ENCODE measurements around the gene CTAGE9. TPM values are rescaled to one million over a fixed set of nuclear protein-coding genes. Genes with fewer than 3 reads are reported as not detected.
"Not testable (repeated sequence)": the region's sequence is repeated elsewhere in the genome, so short reads cannot be mapped to it uniquely, and the experiment has no call there.

CTAGE9 gene, protein sequence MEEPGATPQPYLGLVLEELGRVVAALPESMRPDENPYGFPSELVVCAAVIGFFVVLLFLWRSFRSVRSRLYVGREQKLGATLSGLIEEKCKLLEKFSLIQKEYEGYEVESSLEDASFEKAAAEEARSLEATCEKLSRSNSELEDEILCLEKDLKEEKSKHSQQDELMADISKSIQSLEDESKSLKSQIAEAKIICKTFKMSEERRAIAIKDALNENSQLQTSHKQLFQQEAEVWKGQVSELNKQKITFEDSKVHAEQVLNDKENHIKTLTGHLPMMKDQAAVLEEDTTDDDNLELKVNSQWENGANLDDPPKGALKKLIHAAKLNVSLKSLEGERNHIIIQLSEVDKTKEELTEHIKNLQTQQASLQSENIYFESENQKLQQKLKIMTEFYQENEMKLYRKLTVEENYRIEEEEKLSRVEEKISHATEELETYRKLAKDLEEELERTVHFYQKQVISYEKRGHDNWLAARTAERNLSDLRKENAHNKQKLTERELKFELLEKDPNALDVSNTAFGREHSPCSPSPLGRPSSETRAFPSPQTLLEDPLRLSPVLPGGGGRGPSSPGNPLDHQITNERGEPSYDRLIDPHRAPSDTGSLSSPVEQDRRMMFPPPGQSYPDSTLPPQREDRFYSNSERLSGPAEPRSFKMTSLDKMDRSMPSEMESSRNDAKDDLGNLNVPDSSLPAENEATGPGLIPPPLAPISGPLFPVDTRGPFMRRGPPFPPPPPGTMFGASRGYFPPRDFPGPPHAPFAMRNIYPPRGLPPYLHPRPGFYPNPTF
- not detected for total RNA-seq (ENCODE audit: unreplicated experiment)
- long read RNA-seq = 0 reads

DNA sequence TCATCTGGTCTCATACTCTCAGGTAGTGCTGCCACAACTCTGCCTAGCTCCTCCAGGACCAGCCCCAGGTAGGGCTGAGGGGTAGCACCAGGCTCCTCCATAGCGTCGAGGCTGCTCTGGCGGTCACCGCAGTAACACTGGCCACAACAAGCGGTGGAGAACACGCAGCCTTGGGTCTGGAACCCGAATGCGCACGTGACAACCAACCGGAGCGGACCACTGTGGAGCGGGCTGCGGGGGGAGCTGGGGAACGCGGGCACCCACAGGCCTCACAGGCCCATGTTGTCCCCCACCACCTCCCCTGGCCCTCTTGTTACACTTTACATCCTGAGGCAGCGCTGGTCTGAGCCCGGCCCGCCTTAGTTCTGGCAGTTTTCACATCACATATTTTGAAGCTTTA, at the start of gene CTAGE9:
TSS of gene CTAGE9 (minus strand) at position 101 of the 400 bp plus-strand sequence. CDS start at position 101, 0 bp downstream.
- H3K36me3 Mint-ChIP-seq (ENCODE audit: unreplicated experiment); H3K4me1 Mint-ChIP-seq (ENCODE audit: low read depth, unreplicated experiment); H3K4me3 Mint-ChIP-seq (ENCODE audit: unreplicated experiment); DNase-seq; H3K27me3 Mint-ChIP-seq (ENCODE audit: unreplicated experiment); H3K9me3 Mint-ChIP-seq (ENCODE audit: unreplicated experiment); H3K27ac Mint-ChIP-seq (ENCODE audit: unreplicated experiment): not testable (repeated sequence)

DNA sequence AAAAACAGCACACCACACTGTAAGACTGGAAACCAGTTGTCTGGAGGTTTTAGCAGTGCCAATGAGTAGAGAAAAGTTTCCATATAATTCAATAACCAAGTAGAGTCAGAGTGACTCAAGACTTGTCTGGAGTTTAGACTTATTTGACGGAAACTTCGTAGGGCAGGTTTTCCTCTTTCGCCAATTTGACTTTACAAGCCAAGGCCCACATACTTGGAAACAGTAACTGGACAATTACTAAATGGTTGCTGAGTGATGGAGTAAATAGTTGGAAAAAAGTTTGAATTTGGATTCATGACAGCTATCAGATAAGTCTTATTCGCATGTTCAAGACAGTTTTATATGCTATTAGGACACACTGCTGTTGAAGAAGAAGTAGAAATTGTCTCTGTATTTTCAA, 48.1 kb upstream of the CTAGE9 start:
- Mint-ChIP-seq H3K36me3 (ENCODE audit: unreplicated experiment) (no peaks in the 10 kb centered on the region), H3K9me3 (ENCODE audit: unreplicated experiment) (no peaks in the 10 kb centered on the region), H3K27me3 (ENCODE audit: unreplicated experiment) (no peaks in the 10 kb centered on the region)

DNA sequence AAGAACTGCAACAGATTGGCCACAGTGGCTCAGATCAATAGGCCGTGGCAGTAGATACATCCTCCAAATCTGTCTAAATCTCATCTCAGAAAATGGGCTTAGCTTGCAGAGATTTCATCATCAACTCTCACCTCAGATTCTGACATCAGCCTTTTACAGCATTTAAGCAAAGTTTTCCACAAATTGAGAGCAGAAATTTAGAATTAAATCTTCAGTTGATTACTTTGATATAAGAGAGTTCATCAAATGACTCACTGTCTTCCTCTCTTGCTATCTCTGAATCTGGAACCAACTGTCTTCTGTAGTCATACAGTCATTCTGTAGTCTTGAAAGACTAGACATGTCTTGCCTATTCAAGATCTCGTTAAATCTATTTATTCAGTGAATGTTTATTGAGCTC, 45.2 kb upstream of the CTAGE9 start:
- Mint-ChIP-seq H3K4me3 (ENCODE audit: unreplicated experiment) (no peak overlapping the region), H3K4me1 (ENCODE audit: low read depth, unreplicated experiment) (no peaks in the 10 kb centered on the region), H3K27ac (ENCODE audit: unreplicated experiment) (no peak overlapping the region), H3K27me3 (ENCODE audit: unreplicated experiment) (no peaks in the 10 kb centered on the region), H3K9me3 (ENCODE audit: unreplicated experiment) (no peaks in the 10 kb centered on the region), H3K36me3 (ENCODE audit: unreplicated experiment) (no peaks in the 10 kb centered on the region)
- DNase-seq = no peak
- TF ChIP-seq, protein P1, sequence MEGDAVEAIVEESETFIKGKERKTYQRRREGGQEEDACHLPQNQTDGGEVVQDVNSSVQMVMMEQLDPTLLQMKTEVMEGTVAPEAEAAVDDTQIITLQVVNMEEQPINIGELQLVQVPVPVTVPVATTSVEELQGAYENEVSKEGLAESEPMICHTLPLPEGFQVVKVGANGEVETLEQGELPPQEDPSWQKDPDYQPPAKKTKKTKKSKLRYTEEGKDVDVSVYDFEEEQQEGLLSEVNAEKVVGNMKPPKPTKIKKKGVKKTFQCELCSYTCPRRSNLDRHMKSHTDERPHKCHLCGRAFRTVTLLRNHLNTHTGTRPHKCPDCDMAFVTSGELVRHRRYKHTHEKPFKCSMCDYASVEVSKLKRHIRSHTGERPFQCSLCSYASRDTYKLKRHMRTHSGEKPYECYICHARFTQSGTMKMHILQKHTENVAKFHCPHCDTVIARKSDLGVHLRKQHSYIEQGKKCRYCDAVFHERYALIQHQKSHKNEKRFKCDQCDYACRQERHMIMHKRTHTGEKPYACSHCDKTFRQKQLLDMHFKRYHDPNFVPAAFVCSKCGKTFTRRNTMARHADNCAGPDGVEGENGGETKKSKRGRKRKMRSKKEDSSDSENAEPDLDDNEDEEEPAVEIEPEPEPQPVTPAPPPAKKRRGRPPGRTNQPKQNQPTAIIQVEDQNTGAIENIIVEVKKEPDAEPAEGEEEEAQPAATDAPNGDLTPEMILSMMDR (IDR thresholded peaks at IDR 0.05; ENCODE audit: partially characterized antibody, unreplicated experiment) = no peak

More for the DNA sequence above, 48.1 kb upstream of the CTAGE9 start:
- Mint-ChIP-seq H3K4me1 (ENCODE audit: low read depth, unreplicated experiment) (no peaks in the 10 kb centered on the region), H3K27ac (ENCODE audit: unreplicated experiment) (no peak overlapping the region), H3K4me3 (ENCODE audit: unreplicated experiment) (no peak overlapping the region)
- TF ChIP-seq, protein P1 (IDR thresholded peaks at IDR 0.05; ENCODE audit: partially characterized antibody, unreplicated experiment) = no peak
- no peak for DNase-seq

DNA sequence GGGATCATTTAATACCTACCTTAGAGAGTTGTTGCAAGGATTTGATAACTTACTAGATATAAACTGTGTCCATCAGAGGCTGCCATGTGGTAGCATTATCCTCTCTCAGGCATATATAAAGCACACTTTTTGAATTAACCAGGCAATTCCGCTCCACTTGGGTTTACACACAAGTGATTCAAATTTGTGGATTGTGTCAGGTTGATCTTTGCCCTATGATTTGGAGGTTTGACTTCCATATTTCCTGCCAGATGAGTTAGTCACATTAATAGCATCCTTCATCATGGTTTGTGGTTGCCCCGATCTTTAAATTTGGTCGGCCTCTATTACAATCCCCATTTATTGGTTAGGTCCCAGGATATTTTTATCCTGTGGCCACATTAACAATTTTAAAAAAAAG, 44.8 kb upstream of the CTAGE9 start:
- H3K27ac Mint-ChIP-seq (ENCODE audit: unreplicated experiment) = no peak overlapping the region
- H3K9me3 Mint-ChIP-seq (ENCODE audit: unreplicated experiment) = no peaks in the 10 kb centered on the region
- no peak for DNase-seq
- TF ChIP-seq, protein P1 (IDR thresholded peaks at IDR 0.05; ENCODE audit: partially characterized antibody, unreplicated experiment) = no peak
- no peak overlapping the region for H3K4me3 Mint-ChIP-seq (ENCODE audit: unreplicated experiment)
- no peaks in the 10 kb centered on the region for H3K4me1 Mint-ChIP-seq (ENCODE audit: low read depth, unreplicated experiment)
- H3K27me3 Mint-ChIP-seq (ENCODE audit: unreplicated experiment) = no peaks in the 10 kb centered on the region
- no peaks in the 10 kb centered on the region for H3K36me3 Mint-ChIP-seq (ENCODE audit: unreplicated experiment)

DNA sequence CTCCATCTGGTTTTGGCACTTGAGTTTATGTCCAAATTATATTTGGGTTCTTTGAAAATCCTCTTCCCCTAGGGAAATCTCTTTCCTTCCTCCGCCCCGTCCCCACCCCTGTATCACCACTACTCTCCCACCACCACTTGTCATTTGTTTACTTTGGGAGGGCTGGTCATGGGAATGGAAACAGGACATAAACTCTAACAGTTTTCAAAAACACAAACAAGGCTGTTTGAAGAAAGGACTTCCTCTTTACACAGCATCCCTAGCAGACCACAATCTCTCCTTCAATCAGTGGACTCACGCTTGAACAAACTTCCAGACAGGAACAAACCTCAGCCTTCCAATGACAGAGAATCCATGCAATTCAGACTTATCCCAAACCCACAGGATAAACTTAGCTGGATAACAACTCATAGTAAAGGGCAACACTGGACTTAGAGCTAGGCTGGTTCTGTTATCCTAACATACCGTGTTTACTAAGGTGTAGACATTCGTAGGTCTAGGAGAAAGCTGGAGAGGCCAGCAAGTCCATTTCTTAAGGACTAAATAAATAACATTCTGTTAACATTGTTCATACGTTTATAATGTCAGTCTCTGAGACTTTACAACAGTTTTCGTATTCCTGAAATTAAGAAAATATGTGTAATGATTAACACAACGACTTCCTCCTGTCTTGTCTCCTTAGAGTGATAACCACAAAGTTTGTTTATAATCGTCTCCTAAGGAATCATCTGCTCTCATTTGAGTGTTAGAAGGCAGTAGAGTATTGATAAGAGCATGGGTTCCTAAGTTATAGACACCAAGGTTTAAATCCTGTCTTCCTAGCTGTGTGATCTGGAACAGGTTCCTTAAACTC, 44.1 kb upstream of the CTAGE9 start:
- H3K4me3 Mint-ChIP-seq (ENCODE audit: unreplicated experiment) = no peak overlapping the region
- DNase-seq = no peak
- no peaks in the 10 kb centered on the region for H3K9me3 Mint-ChIP-seq (ENCODE audit: unreplicated experiment)
- H3K27ac Mint-ChIP-seq (ENCODE audit: unreplicated experiment) = no peak overlapping the region
- TF ChIP-seq, protein P1 (IDR thresholded peaks at IDR 0.05; ENCODE audit: partially characterized antibody, unreplicated experiment) = no peak
- H3K27me3 Mint-ChIP-seq (ENCODE audit: unreplicated experiment) = no peaks in the 10 kb centered on the region
- H3K36me3 Mint-ChIP-seq (ENCODE audit: unreplicated experiment) = no peaks in the 10 kb centered on the region
- no peaks in the 10 kb centered on the region for H3K4me1 Mint-ChIP-seq (ENCODE audit: low read depth, unreplicated experiment)

Measured in glutamatergic neuron (in vitro differentiated cells).